ENCODE results near the gene CALN1. TPM values are rescaled to one million over a fixed set of nuclear protein-coding genes. Genes with fewer than 3 reads are reported as not detected.

CALN1 gene
- total and polyA plus RNA-seq, 2 of the 8 experiments (the other 6 are each of a cell fraction or from before 2014, with no cell fraction given) = 6.4 to 15.2 TPM

- Histone ChIP-seq H2BK15ac (ENCODE audit: low read length) (no peak overlapping the region), H3K9me3 (ENCODE audit: insufficient read depth in 2 of 2, low read depth in 1 of 2, low read length in 1 of 2) (no peaks in the 10 kb centered on the region), H3K56ac (replicated peaks; ENCODE audit: insufficient read length, low read depth, low read length) (no peak overlapping the region), H3K27ac (ENCODE audit: low read depth, low read length) (no peak overlapping the region), H4K91ac (replicated peaks; ENCODE audit: insufficient read length, low read length) (no peak overlapping the region), H4K20me1 (replicated peaks in 1 of 2; ENCODE audit: control insufficient read depth in 1 of 2, insufficient read depth in 2 of 2, low read length in 2 of 2) (no peaks in the 10 kb centered on the region), H2AFZ (ENCODE audit: low read length) (no peak overlapping the region), H2BK20ac (ENCODE audit: low read length) (no peak overlapping the region), H3K4me2 (ENCODE audit: insufficient read depth in 1 of 2, low read depth in 2 of 2, low read length in 2 of 2) (no peak overlapping the region), H3K27me3 (replicated peaks in 1 of 4; ENCODE audit: control insufficient read depth in 3 of 4, extremely low read depth in 1 of 4, insufficient read depth in 3 of 4, low read length in 3 of 4) (no peaks in the 10 kb centered on the region), H2BK5ac (ENCODE audit: low read depth, low read length) (no peak overlapping the region), H2BK12ac (ENCODE audit: low read depth, low read length) (no peak overlapping the region), H3K36me3 (ENCODE audit: control insufficient read depth in 2 of 4, insufficient read depth in 4 of 4, low read length in 3 of 4) (no peaks in the 10 kb centered on the region), H3K18ac (ENCODE audit: extremely low read depth, low read length) (no peak overlapping the region), H3K4me3 (ENCODE audit: extremely low read depth in 1 of 4, insufficient read depth in 2 of 4, low read depth in 3 of 4, low read length in 4 of 4) (no peak overlapping the region), H3K79me2 (ENCODE audit: control insufficient read depth in 1 of 2, insufficient read depth in 2 of 2, low read length in 2 of 2) (no peaks in the 10 kb centered on the region), H3K23me2 (ENCODE audit: low read depth, low read length) (no peaks in the 10 kb centered on the region), H4K5ac (ENCODE audit: insufficient read length, low read depth, low read length) (no peak overlapping the region), H3K23ac (ENCODE audit: insufficient read length) (no peak overlapping the region), H2BK120ac (replicated peaks; ENCODE audit: low read depth, low read length) (no peak overlapping the region), H3K79me1 (ENCODE audit: low read depth, low read length) (0 out of 2 replicates have a peak, but pooled peaks cover 2% of the 10 kb centered on the region), H3K14ac (ENCODE audit: insufficient read length) (no peak overlapping the region), H3K4ac (replicated peaks; ENCODE audit: insufficient read length, low read depth, low read length) (no peak overlapping the region), H3K9ac (replicated peaks in 1 of 4; ENCODE audit: extremely low read depth in 1 of 4, low read depth in 3 of 4, low read length in 3 of 4) (no peak overlapping the region; a peak in 1 of 7 replicates), H4K8ac (ENCODE audit: extremely low read depth, insufficient read depth, low read length) (no peak overlapping the region), H3K4me1 (replicated peaks in 1 of 4; ENCODE audit: control insufficient read depth in 3 of 4, insufficient read depth in 4 of 4, low read length in 3 of 4) (peaks cover 0 to 4% (median 0%) of the 10 kb centered on the region in 4 experiments; a peak in 1 of 7 replicates), H2AK5ac (ENCODE audit: low read depth, low read length) (no peak overlapping the region)
- FAIRE-seq (no peak), DNase-seq (ENCODE audit: low read depth in 1 of 2, low spot score in 2 of 2) (no peak)
- 97% methylated on average over 5 of the region's 5 CpGs; no CpG with 5 or more reads in 1 of the 2 experiments for WGBS, 2 experiments (ENCODE audit: extremely low coverage in 1 of 2, insufficient coverage in 1 of 2, insufficient read length in 1 of 2, insufficient replicate concordance in 2 of 2, low coverage in 1 of 2, low lambda C conversion rate in 2 of 2, missing lambda C conversion rate in 1 of 2)
- ChIA-PET CTCF (ENCODE audit: partially characterized antibody) (interaction anchor here (1.1 kb wide), 1 partner anchor 137 kb away, joined by 4 read pairs; no protein-coding TSS in a partner anchor), POLR2A (ENCODE audit: partially characterized antibody) (no interaction called here)
- TF ChIP-seq TEAD4 (IDR thresholded peaks at IDR 0.05; ENCODE audit: low read depth, low read length) (no peak), USF2 (IDR thresholded peaks at IDR 0.05; ENCODE audit: low read length) (no peak), MAX (IDR thresholded peaks at IDR 0.05) (no peak), SP4 (IDR thresholded peaks at IDR 0.05; ENCODE audit: low read length) (no peak), GTF2F1 (IDR thresholded peaks at IDR 0.05; ENCODE audit: borderline replicate concordance, low read depth, low read length) (no peak), RXRA (IDR thresholded peaks at IDR 0.05; ENCODE audit: insufficient read depth, low read depth, low read length) (no peak), BACH1 (IDR thresholded peaks at IDR 0.05; ENCODE audit: low read length) (no peak), BCL11A (IDR thresholded peaks at IDR 0.05; ENCODE audit: low read depth in 2 of 2, low read length in 2 of 2) (no peak), MAFK (IDR thresholded peaks at IDR 0.05; ENCODE audit: low read depth, low read length) (no peak), CTBP2 (IDR thresholded peaks at IDR 0.05; ENCODE audit: borderline replicate concordance, insufficient read depth, insufficient read length, low read length) (no peak), NRF1 (IDR thresholded peaks at IDR 0.05; ENCODE audit: low read depth, low read length) (no peak), HDAC6 (IDR thresholded peaks at IDR 0.05; ENCODE audit: low read depth, low read length) (no peak), POU5F1 (IDR thresholded peaks at IDR 0.05; ENCODE audit: low read depth, low read length) (no peak), ZNF274 (IDR thresholded peaks at IDR 0.05; ENCODE audit: borderline replicate concordance, extremely low read depth, low read length) (no peak)
Observed at GRCh38 chr7:72298091-72298490, 114.0 kb downstream of the CALN1 start.

All from H1 (cell line).